GM21381 (cell line): ENCODE measurements around the gene ZNF30.
"Not testable (repeated sequence)": the region's sequence is repeated elsewhere in the genome, so short reads cannot be mapped to it uniquely, and the experiment has no call there.

Experiments used
- ATAC-seq: cut with Tn5 transposase; IDR thresholded peaks from one replicate; pipeline ENCODE4 v1.9.1; 2021; ENCODE audit warnings: mild to moderate bottlenecking, moderate library complexity; ENCODE audit not compliant: unreplicated experiment

The ZNF30 gene

DNA sequence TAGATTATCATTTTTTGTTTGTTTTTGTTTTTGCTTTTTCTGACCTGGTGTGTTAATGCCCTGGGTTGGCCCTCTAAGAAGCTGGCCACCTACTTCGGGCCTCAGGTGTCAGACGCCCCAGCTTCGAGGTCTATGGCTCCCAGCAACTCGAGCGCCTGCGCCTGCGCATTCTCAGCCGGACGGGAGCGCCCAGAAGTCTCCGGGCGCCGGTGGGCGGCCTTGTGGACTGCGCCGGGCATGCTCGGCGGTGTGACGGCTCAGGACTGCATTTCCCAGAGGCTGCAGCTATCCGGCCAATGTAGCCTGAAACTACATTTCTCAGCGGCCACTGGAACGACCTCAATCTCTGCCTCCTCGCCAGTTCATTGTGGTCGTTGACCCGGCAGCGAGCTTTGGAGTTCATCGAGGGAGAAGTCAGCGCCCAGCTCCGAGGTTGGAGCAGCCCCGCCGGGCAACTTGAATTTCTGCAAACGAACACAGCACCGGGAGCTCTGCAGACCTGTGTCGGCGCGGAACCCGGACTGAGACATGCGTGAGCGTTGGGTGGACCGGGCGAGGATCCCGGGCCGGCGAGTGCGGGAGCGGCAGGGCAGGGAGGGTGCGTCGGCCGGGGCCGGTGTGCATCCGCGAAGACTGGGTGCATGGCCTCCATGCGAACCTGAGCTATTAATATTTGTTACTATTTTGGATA, at the start of gene ZNF30:
ZNF30 (plus strand) TSS at position 219 of the 691 bp plus-strand sequence. CDS start 3,045 bp downstream, outside the sequence.
- peak; percentile 94 for ATAC-seq

DNA sequence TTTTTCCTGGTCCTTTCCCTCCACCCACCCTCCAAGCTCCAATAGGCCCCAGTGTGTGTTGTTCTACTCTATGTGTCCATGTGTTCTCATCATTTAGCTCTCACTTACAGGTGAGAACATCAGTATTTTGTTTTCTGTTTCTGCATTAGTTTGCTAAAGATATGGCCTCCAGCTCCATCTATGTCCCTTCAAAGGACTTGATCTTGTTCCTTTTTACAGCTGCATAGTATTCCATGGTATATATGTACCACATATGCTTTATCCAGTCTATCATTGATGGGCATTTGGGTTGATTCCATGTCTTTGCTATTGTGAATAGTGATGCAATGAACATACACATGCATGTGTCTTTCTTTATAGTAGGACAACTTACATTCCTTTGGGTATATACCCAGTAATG, 47.1 kb upstream of the ZNF30 start:
- no peak for ATAC-seq

DNA sequence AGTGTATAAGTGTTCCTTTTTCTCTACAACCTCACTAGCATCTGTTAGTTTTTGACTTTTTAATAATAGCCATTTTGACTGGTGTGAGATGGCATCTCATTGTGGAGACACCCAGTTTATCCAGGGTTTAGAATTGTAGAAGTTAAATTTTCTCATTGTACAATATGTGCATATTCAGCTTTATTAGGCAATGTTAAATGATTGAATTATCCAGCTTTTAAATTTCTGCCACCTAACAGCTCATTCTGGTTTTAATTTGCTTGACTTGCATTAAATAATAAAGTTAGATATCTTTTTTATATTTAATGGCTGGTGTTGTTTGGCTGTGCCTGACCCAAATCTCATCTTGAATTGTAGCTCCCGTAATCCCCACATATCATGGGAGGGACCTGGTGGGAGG, 46.7 kb upstream of the ZNF30 start:
- no peak for ATAC-seq

GRCh38 chr19:34881982-34882381, 44.7 kb upstream of the ZNF30 start:
- ATAC-seq = no peak

GRCh38 chr19:34888091-34888490, 38.6 kb upstream of the ZNF30 start:
- ATAC-seq = no peak

DNA sequence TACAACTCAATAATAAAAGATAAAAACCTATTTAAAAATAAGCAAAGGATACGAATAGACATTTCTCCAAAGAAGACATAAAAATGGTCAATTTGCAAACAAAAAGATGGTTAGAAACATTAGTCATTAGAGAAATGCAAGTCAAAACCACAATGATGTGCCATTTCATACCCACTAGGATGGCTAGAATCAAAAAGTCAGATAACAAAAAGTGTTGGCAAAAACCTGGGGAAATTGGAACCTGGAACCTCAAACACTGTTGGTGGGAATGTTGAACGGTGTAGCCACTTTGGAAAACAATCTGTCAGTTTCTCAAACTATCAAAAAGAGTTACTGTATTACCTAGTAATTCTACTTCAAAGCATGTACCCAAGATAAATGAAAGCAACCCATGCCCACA, 26.5 kb upstream of the ZNF30 start:
- ATAC-seq = no peak

GRCh38 chr19:34904664-34905527, 21.8 kb upstream of the ZNF30 start:
- no peak for ATAC-seq

- ATAC-seq = no peak
Measured at GRCh38 chr19:34910770-34911169, 15.9 kb upstream of the ZNF30 start.

DNA sequence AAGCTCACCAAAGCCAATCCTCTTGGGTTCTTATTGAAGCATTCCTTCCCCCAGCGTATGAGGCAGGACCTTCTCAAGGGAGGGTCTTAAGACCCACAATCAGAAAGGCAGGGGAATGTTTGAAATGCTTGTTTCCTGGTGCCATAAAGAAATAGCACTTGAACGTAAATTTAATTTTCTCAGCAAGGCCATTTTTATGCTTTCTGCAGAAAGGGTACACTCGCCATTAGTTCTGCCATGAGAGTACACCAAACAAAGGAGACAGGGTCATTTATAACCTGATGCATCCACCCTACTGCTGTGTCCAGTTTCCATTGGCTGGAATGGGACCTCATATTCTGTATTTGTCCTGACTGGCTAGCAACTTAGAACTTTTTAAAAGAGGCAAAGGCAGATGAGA, 9.6 kb upstream of the ZNF30 start:
- ATAC-seq = not testable (repeated sequence)

DNA sequence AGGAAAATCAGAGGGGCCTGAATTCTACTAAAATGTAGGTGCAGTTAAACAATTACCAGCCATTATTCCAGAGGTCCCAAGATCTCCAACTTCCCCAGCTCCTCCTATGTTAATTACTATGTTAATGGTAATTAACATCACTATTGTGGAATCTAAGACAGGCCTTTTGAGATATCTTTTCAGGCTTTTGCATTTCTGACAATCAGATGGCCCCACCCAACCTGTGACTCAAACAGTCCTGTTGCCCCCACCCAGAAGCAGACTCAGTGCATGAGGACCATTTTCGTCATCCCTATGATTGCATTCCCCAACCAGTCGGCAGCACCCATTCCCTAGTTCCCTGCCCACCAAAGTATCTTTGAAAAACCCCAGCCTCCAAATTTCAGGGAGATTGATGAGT, 8.5 kb upstream of the ZNF30 start:
- no peak for ATAC-seq

DNA sequence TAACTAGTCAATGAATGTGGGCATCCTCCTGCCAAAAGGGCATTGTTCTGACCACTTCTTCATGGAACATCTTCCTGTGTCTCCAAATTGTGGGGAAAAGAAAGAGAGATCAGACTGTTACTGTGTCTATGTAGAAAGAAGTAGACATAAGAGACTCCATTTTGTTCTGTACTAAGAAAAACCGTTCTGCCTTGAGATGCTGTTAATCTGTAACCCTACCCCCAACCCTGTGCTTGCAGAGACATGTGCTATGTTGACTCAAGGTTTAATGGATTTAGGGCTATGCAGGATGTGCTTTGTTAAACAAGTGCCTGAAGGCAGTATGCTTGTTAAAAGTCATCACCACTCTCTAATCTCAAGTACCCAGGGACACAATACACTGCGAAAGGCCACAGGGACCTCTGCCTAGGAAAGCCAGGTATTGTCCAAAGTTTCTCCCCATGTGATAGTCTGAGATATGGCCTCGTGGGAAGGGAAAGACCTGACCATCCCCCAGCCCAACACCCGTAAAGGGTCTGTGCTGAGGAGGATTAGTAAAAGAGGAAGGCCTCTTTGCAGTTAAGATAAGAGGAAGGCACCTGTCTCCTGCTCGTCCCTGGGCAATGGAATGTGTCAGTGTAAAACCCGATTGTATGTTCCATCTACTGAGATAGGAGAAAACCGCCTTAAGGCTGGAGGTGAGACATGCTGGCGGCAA, 6.5 kb upstream of the ZNF30 start:
- ATAC-seq = not testable (repeated sequence)

DNA sequence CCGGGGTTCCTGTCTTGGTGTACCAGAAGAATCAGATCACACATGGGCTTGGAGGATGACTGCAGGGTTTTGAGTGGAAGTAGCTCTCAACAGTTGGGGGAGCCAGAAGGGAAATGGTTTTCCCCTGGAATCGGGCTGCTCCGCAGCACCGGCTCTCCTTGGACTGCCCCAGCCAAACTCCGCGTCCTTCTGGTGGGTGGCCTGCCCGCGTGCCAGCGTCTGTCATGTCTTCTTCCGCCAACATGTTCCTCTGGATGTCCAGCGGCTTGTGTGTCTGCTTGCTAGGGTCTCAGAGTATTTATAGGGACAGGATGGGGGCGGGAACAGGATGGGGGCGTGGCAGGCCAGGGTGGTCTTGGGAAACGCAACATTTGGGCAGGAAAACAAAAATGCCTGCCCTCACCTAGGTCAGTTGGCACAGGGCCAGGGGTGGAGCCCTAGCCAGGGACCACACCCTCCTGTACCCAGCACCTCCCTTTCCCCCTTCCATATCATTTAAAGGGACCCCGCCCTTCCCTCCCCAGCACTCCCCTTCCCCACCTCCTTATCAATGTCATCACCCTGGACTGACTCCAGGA, 1.3 kb upstream of the ZNF30 start:
- ATAC-seq = no peak

DNA sequence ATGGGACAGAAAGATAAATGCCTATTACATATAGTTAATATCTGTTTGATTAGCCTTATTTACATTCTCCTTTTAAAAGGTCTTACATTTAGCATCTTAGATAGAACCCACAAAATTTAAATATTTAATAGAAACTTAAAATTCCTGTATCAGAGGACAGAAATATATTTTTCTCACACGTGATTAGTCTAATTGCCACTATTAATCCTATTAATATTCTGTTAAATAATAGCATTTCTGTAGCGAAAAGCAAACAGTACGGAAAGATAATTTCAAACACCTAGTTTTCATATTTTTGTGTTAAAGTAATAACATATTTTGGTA, 380 bp upstream of the ZNF30 start:
- no peak for ATAC-seq

GRCh38 chr19:34932494-34932893, 5.8 kb downstream of the ZNF30 start:
- no peak for ATAC-seq

- no peak for ATAC-seq
Measured at GRCh38 chr19:34936184-34936583, 9.5 kb downstream of the ZNF30 start.

DNA sequence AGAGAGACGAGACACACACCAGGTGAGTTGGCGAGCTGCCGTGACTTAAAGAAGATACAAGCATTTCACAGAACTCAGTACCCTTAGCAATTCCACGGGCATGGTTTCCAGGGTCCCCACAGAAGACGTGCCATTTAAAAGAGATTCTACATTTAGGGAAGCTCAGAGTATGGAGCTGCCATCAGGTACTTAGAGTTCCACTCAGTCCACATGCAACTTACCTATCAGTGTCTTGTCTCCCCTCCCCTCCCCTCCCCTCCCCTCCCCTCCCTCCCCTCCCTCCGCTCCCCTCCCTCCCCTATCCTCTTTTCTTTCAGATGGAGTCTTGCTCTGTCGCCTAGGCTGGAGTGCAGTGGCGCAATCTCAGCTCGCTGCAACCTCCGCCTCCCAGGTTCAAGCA, 12.2 kb downstream of the ZNF30 start:
- ATAC-seq = no peak

DNA sequence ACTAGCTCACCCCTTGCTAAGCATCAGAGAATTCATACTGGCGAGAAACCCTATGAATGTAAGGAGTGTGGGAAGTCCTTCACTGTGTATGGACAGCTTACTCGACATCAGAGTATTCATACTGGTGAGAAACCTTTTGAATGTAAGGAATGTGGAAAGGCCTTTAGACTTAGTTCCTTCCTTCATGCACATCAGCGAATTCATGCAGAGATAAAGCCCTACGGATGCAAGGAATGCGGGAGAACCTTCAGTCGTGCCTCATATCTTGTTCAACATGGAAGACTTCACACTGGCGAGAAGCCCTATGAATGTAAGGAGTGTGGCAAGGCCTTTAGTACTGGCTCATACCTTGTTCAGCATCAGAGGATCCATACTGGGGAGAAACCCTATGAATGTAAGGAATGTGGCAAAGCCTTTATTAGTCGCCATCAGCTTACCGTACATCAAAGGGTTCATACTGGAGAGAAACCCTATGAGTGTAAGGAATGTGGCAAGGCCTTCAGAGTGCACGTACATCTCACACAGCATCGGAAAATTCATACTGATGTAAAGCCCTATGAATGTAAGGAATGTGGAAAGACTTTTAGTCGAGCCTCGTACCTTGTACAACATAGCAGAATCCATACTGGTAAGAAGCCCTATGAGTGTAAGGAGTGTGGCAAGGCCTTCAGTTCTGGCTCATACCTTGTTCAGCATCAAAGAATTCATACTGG, 17.3 kb downstream of the ZNF30 start:
- ATAC-seq = no peak

GRCh38 chr19:34953092-34953491, 26.4 kb downstream of the ZNF30 start:
- ATAC-seq = no peak

DNA sequence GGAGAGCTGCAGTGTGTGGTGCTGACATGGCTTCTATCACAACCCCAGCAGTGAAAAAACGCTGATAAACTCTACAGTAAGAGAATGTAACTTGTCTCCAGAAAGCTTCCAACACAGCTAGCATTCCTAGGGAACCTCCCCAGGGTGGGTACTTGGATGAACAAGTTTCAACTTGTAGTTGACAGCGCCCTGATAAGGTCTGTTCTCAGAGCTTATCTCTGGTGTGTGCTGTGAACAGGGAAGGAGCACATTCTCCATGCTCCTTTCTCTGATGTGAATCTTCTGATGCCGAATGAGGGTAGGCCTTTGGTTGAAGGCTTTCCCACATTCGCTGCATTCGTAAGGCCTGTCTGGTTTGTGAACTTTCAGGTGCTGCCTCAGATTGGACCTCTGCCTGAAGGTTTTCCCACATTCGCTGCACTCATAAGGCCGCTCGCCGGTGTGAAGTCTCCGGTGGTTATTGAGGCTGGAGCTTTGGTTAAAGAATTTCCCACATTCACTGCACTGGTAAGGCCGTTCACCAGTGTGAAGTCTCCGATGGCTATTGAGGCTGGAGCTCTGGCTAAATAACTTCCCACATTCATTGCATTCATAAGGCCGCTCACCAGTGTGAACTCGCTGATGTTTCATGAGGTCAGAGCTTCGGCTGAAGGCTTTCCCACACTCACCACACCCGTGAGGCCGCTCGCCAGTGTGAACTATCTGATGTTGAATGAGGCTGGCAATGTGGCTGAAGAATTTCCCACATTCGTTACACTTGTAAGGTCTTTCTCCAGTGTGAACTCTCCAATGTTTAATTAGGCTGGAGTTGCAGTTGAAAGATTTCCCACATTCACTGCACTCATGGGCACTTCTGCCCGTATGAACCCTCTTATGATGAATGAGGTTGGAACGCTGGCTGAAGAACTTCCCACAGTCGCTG, 31.4 kb downstream of the ZNF30 start:
- no peak for ATAC-seq

DNA sequence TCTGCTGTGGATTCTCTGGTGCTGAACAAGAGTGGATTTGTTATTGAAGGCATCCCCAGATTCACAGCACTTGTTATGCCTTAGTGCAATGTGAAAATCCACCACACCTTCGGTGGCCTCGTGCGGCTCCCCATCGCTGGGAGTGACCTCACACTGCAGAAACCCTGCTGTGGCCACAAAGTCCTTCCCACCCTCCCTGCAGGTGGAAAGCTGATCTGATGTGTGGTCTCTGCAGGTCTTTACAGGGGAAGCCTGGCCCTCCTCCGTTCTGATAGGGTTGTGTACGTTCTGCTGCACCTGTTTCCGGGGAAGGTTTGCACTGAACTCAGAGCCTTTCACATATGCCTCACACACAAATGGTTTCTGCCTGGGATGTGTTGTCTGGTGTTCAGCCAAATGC, 32.3 kb downstream of the ZNF30 start:
- ATAC-seq = no peak
